WI38 (cell line): ENCODE results near the gene HLA-G.

Experiments used
- H3K4me3 ChIP-seq: 2 replicates; pipeline ENCODE4 v1.5.1; 2011; ENCODE audit warnings: low read depth, mild to moderate bottlenecking, control low read depth, low read length
- CTCF ChIP-seq: IDR thresholded peaks from 2 replicates; pipeline ENCODE4 v1.5.1; 2012; ENCODE audit warnings: low read depth, mild to moderate bottlenecking, control low read depth, low read length

HLA-G gene

DNA sequence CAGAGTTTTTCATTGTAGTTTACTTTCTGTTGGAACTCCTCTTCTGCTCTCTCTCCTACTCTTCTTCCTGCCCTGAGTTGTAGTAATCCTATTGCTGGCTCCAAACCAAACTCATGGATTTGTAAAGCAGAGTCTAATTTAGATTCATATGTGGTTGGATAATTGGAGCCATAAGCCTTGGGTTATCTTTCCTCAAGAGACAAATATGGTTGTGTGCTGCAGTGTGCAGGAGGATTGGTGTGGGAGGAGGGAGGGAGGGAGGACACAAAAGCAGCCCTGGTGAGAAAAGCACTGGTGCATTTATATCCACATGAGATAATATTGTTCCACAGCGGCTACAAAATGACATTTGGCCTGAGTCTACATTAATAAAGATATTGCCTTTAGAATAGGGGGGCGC, 4.2 kb downstream of the HLA-G start:
- H3K4me3 ChIP-seq: no peak overlapping the region
- no peak for TF ChIP-seq CTCF

DNA sequence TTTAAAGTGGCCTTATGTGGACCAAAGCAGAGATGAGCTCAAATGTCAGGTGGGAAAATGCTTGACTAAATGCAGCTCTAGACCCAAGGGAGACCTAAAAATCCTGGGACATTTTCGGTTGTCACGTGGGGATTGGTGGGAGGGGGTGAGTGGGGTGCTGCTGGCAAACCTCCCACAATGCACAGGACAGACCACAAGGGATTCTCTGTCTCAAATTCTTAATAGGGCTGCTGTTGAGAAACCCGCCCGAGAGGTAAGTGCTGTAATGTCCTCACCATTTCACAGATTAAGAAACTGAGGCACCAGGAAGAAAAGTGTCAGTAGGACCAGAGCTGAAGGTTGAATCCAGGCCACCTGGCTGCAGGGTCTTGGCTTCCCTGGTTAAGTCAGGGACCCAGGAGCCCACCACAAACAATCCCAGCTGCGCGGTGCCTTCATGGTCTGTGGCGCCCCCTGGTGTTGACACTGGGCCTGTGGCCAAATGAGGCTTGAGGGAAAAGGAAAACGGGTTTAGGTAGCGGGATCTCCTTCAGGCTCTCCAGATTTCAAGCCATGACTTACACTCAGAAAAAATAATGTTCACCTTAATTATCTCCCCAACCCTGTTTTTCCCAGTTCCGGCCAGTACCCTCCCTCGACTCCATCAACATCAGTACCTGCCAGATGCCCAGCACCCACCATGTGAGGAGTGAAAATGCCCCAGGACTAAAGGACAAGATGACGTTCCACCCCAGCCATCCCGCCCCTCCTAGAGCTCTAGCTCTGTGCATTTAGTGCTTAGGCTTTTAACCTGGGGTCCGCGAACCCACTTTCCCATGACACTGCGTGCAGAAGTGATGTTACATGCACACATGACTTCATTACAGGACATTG, 7.2 kb downstream of the HLA-G start:
- TF ChIP-seq CTCF: peak; percentile 72
- H3K4me3 ChIP-seq: no peak overlapping the region

DNA sequence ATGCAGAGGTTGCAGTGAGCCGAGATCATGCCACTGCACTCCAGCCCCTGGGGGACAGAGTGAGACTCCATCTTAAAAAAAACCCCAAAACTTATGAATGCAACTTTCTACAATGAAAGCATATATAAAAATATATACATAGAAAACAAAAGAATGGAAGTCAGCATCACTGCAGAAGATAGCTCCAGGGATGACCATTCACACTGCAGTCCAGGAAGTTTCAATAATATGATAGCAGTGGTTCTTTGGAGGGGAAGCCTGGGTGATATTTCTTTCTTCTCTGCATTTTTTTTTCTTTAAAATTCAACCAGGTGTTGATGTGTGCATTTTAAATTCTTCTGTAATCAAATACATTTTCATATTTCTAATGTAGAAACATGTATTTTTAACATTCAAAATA, 12.3 kb downstream of the HLA-G start:
- no peak overlapping the region for H3K4me3 ChIP-seq
- TF ChIP-seq CTCF: no peak

DNA sequence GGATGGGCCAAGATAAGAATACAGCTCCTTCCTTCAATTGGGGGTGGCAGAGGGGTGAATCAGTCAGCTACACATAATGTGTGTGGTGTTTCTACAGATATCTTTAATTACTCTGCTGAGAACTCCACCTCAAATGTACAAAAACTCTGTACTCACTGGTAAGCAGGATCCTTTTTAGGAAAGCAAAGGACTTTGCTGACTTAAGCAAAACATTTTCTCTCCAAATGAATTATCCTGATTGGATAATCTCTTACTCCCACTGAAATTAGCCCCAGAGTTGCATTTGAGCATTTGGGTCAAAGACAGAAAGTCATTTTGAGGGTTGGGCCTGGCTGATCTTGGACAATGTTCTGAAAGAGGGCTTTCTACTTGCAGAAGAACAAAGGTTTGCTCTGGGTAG, 13.4 kb downstream of the HLA-G start:
- TF ChIP-seq CTCF: no peak
- H3K4me3 ChIP-seq: no peak overlapping the region

DNA sequence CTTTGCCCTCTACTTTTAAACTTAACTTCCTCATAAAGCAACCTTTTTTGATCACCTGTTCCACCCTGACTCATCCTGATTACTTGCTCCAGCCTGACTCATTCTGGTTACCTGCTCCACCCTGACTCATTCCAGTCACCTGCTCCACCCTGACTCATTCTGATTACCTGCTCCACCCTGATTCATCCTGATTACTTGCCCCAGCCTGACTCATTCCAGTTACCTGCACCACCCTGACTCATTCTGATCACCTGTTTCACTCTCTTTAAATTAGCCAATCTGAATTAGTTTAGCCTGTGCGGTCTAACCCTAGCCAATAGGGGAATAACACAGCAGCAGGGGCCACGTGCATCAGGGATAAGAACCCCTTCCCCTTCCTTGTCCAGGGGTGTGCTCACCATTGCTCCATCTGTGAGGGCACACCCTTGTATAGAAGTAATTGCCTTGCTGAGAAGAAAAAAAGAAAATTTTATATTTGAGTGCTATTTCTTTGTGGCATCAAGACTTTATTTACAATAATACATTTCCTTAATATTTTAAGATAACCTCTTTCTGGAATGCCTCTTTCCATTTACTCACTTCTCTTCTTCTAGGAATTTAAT, 17.9 kb downstream of the HLA-G start:
- TF ChIP-seq CTCF: no peak
- H3K4me3 ChIP-seq: no peak overlapping the region

DNA sequence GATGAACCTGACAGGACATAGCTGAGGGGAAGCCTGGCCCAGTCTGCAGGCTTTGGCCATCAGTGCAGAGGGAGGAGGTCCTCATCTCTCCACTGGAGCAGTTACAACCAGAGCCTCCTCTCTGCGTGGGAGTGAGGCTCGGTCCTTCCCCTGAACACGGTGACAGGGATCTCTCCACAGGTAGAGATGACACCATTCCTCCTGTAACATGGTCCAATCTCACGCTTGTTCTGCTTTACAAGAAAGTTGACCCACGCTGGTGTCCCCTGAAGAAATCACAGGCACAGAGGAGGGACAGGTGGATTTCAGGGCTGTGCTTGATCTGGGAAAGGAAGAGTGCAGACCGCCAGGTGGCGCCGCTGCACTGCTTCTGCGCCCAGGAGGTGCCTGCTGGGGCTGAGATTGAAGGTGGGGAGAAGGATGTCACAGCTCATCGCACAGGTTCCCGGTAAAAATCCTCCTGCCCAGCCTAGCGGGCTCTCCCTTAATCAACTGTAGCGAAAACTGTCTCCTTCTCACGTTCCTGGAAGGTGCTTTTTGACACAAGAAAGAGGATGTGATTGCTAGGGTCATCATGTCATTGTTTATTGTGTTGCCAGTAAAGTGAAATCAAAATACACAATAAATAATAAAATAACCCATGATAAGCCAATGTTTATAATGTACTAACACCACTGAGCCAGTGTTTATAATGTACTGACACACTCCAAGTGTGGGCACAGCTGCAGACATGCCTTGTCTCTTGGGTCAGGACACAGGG, 20.4 kb downstream of the HLA-G start:
- TF ChIP-seq CTCF: peak; percentile 90
- no peak overlapping the region for H3K4me3 ChIP-seq
